ENCODE data around the gene RNF38.
A peak's percentile ranks its signal among the peaks of the same experiment; 100 is the strongest.
"Not testable (repeated sequence)": the region's sequence is repeated elsewhere in the genome, so short reads cannot be mapped to it uniquely, and the experiment has no call there.

Gene RNF38

DNA sequence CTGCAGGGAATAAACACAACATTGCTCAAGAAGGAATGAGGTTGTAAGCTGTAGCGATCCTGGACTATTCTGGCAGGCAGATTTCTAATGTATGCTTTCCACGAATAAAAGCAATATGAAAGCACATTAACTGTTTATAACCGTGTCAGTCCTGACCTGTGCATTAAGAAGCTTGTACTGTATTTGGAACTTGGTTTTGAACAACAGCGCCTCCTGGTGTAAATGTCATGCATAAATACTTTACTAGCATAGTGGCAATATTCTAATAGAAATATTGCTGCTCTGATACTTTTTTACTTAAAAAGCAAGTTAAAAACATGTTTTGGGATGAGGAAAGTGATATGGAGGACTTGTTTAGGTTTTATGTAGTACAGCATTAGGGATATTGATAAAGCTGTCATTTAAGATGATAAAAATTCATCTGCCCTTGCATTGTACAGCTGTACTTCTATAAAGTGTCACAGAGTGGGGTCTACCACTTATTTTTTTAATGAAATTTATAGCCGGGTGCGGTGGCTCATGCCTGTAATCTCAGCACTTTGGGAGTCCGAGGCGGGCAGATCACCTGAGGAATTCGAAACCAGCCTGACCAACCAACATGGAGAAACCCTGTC, 71.2 kb downstream of the RNF38 start:
- peak; percentile 60 for DNase-seq

DNA sequence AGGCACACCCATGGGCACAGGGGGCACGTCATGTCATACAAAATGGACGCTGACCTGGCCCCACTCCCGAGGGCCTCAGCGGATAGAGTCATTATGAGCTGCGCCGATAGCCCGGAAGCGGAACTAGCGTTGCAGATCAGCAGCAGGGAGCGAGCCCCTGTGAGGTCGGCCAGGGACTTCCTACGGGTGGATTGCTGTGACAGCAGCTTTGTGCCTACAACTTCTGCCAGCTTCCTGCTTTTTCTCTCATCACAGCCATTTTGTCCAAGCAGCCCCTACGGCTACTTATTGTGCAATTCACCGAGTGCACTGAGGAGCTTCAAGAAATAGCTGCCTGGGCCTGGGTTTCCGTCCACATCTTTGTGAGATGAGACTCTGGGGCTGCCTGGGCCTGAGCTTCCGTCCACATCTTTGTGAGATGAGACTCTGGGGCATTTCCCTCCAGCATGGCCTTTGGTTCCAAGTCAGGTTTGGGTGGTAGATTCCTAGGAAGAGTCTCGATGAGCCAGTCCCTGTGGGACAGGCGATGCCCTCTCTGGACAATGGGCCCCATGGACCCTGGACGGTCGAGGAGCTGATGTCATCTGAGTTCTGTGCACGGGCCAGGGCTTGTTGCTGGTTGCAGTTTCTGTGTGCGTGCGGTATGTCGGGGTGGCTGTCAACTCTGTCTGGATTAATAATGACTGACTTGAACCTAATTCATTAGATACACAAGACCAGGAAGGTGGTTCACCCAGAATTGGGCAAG, 74.8 kb downstream of the RNF38 start:
- no peak for DNase-seq

DNA sequence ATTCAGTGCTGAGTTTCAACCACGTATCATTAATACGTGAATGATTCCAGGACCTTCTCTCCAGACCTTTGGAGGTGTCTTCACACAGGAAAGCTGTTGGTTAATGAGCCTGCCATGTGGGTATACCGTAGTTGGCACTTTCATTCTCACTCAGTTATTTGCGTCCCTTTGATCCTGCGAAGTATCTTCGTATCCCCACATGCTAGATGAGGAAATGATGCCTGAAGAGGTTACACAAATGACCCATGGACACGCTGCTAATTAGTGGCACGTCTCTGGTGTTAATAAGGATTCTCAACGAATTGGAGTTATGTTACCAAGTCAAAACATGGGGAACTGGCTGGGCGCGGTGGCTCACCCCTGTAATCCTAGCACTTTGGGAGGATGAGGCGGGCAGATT, 76.1 kb downstream of the RNF38 start:
- DNase-seq, result no peak

DNA sequence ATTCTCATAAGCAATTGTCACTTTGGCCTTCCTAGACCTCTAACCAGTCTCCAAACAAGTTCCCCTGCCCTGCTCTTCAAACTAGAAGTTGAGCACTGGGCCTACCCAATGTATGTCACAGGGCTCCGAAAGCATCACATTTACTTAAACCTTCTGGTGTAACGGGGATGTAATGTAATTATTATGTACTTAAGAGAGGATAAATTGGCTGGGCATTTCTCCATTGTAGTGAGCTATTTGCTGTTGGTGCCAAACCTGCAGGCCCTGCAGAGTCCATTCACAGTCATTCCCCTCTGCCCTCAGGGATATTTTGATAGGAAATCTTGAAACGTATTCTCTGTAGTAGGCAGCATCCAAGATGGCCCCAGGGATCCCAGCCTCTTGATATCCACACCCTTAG, 77.6 kb downstream of the RNF38 start:
- DNase-seq, result no peak

DNA sequence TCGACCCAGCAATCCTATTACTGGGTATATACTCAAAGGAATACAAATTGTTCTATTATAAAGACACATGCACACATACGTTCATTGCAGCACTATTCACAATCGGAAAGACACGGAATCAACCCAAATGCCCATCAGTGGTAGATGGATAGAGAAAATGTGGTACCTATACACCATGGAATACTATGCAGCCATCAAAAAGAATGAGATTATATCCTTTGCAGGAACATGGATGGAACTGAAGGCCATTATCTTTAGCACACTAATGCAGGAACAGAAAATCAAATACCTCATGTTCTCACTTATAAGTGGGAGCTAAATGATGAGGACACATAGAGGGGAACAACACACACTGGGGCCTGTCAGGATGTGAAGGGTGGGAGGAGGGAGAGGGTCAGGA, 78.2 kb downstream of the RNF38 start:
- DNase-seq, result not testable (repeated sequence)

DNA sequence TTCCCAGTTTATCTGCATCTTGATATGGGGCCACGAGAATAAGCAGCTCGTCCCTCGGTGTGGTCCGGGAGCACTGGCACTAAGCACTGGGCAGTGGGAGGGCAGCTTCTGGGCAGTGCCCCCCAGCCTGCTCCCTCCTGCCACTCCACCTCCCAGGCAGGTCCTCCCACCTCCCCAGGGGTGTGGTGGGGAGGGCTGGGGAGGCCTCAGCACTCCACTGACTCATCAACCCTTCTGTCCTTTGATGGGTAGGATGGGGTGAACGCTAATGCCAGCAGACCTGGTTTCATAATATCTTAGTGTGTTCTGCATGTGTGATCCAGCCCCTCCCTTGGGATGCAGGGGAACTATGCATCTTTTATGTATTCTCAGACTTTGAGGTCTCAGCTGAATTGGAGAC, 79.6 kb downstream of the RNF38 start:
- DNase-seq, result no peak

DNA sequence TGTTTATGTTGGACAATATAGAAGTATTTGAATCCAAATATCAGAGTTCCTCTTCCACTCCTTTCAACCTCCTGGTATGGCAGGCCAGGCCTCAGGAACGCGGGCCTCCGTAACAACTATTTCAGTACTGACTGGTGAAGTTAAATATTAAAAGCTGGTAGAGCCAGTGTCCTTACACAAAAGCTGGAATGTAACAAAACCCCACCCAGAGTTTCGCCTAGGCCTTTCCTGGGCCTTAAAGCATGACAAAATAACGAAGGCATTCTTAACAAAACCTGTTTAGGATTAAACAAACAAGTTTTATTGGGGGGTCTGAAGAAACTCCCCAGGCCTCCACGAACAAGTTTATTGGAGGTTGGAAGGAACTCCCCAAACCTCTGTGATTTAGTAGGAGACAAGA, 80.3 kb downstream of the RNF38 start:
- DNase-seq, result no peak

DNA sequence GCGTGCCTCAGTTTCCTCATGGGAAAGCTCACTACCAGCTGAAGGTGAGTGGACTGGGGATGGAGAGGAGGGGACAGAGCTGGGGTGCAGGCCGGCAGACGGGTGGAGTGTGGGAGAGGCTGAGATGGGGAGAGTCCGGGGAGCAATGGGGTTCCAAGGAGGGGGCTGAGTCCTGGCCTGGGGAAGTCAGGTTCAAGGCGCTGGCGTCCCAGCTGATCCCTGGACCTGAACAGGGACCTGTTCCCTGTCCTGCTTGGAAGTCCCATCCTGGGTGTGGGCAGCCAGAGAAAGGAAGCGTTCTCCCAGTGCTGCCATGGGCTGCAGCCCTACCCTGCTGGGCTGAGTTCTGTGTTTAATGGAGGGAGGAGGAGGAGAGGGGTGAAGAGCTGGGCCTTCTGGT, 80.9 kb downstream of the RNF38 start:
- DNase-seq, result no peak

DNA sequence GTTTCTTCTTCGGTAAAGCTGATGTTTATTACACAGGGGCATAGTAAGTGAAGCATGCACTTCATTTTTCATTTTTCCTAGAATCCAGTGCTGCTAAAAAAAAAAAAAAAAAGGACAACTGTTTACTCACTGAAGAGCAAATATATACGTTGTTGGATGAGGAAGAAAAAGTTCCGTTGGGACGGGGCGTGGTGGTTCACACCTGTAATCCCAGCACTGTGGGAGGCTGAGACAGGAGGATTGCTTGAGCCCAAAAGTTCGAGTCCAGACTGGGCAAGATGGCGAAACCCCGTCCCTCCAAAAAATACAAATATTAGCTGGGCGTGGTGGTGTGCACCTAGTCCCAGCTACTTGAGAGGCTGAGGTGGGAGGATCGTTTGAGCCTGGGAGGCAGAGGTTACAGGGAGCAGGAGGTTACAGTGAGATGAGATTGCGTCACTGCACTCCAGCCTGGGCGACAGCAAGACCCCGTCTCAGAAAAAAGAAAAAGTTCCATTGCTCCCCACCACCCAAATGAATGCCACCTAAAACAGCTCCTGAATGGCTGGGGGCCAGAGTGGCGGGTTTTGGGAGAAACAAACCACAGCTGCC, 81.8 kb downstream of the RNF38 start:
- no peak for DNase-seq

DNA sequence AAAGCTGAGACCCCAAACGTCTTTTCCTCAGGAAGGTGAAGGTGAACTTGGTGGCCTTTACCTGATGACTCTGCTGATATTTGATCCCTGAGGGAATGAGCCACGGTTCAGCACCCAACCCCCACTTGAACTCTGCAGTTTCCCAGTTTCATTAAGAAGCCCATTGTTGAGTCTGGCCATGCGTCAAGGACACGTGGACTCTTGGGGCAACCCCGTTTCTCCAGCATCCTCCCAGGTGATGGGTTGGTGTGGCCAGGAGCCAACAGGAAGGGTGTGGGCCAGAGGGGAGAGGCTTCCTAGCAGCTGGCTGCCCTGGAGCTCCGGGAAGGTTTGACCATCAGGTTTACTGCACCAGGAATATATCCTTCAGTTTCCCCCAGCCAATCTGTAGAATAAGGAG, 82.3 kb downstream of the RNF38 start:
- peak; percentile 48 for DNase-seq

DNA sequence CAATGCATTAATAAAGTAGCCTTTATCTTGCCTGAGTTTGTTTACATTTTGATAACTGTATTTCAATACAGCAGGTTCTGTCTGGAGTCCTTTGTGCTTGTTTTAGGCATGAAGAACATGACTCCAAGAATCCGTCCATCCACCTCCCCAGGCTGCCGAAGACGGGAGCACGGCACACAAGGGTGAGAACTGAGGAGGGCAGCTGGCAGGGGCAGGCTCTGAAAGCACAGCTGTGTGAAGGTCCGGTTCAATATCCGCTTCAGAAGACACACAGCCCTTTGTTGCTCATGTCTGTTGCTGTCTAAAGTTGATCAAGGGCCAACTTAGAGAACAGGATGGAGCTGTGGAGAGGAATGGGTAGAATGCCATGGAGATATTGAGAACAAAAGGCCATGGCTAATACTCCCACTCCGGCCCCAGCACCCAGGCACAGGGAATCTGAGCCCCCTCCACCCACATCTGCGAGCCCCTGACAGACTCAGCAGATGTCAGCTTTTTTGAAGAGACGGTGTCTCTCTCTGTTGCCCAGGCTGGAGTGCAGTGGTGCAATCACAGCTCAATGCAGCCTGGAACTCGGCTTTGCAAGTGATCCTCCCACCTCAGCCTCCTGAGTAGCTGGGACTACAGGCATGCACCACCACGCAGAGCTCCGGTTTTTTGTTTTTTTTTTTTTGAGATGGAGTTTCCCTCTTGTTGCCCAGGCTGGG, 83.3 kb downstream of the RNF38 start:
- no peak for DNase-seq

DNA sequence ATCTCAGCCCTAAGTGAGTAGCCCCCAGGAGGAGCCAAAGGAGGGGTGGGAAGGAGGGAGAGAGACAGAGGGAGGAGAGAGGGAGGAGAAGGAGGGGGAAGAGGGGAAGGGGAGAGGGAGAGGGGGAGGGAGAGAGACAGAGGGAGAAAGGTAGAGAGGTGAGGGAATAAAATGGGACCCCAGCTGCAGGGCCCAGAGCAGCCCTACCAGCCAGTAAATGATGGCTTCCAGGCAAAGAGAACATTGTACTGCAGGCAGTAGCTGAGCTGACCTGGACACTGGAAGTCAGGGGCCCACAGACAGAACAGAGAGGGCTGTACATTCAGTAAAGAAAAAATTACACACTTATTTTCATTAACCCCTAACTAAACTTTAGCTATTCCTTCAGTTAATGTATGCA, 84.0 kb downstream of the RNF38 start:
- DNase-seq, result no peak

DNA sequence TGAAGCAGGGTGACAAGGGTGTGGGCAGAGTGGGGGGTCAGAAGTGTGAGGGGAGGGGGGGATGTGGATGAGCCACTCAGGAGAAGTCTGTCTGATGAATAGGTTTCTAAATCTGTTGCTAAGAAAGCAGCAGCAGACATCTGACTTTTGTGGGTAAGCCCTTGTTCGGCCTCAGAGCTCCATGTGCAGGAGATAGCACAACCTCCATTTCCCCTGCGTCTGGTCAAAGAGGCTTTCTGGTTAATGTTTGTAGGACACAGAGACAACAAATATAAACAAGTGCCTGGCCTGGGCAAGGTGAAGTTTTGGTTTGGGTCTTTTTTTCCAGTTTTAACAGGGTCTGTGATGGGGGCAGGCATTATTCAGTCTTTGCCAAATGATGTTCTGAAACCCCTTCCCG, 84.8 kb downstream of the RNF38 start:
- DNase-seq, result no peak

DNA sequence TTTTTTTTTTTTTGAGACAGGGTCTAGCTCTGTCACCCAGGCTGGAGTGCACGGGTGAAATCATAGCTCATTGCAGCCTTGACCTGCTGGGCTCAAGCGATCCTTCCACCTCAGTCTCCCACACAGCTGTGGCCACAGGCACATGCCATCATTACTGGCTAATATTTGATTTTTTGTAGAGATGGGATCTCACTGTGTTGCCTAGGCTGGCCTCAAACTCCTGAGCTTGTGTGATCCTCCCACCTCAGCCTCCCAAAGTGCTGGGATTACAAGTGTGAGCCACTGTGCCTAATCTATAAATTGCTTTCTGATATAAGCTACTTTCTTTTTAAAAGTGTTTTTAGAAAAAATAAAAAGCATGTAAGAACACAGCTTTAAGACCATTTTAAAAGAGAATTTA, 85.3 kb downstream of the RNF38 start:
- no peak for DNase-seq

DNA sequence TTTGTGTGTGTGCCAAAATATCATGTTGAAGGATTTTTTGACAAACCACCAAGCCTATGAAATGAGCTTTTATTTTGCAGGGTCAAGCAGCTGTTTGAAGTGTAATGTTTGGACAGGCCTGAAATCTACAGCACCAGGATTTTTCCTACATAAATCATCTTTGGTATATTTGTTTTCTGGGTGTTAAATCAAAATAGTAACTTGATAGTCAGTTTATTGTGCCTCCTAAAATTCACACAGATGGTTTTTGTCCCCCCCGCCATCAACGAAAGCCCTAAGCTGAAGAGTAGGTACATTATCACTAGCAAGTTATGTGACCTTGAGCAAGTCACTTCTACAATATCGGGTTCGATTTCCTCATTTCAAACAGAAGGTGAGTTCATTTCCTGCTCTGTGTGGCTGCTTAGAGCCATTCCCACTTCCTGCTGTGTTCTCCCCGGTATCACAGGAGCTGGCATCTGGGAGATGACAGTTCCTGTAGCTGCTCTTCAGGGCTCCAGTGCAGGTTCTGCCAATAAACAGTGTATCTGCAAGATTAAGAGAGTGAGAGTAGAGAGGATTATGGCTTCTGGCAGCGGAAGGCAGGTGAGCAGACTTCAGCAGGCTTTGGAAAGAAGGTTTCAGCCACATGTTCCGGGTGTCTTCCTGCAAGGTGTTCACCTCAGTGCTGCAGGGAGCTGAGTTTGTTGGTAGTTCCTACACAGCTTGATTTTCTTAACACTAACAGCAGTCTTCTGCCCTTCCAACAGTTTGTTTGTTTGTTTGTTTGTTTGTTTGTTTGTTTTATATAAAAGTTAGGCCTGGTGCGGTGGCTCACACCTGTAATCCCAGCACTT, 93.4 kb downstream of the RNF38 start:
- no peak for DNase-seq

DNA sequence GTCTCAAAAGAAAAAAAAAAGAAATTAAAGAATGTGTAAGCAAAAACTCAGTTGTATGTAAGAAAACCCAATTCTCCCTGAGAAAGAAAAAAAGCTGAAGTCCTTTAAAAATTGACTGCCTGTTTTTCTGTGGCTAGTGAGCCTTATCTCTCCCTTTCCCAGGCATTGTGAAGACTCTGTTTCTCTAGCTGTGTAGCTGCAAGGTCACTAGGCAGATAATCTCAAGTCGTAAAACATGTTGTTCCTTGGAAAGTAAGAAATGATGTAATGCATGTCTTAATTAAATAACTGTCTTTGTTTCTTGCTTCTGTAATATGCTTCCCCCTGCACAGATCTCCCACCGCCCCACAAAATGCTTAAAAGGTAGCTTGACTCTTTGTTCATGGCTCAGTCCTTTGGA, 95.7 kb downstream of the RNF38 start:
- not testable (repeated sequence) for DNase-seq

DNA sequence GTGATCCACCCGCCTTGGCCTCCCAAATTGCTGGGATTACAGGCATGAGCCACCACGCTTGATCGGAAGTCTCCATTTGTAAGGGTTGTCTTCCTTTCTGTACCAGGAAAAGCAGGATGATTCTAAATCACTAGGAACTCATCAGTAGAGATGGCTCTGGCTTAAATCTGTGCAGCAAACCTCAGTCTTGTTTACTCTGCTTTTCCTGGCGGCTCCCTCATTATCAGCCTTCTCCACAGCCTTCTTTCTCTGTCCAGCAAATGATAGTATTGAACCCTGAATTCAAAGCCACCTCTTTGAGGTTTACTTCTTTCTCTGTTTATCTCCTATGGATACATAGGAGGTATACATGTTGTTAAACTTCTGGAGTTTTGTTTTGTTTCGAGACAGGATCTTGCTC, 98.8 kb downstream of the RNF38 start:
- DNase-seq, result no peak

DNA sequence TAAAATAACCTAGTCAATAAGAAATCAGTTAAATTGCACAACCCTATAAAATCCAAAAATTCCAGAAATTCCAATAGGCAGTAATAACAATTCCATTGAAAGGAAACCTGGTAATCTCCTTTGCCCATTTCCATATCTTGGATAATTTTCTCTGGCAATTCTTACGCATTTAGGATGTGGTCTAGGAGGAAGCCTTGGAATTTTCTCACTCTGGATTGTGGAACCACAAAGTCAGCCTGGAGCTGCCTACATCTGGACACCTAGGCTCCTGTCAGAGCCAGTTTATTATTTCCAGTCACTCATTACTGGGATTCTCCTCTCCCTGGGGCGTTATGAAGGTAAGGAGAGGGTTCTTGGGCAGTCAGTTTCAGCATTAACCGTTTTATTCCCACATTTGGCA, 101.5 kb downstream of the RNF38 start:
- DNase-seq, result no peak

DNA sequence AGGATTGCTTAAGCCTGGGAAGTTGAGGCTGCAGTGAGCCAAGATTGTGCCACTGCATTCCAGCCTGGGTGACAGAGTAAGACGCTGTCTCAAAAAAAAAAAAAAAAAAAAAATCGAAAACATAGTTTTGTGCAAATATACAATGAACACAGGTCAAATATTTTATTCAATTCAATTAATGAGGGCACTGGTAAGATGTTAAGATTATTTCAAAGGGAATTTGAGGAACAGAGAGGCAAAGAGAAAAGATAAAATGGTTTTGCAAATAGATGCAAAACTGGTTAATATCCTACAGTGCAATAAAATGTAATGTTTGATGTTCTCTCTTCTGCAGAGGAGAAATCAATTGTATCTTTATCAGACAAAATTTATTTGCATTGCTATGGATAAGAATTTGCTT, 102.3 kb downstream of the RNF38 start:
- no peak for DNase-seq

DNA sequence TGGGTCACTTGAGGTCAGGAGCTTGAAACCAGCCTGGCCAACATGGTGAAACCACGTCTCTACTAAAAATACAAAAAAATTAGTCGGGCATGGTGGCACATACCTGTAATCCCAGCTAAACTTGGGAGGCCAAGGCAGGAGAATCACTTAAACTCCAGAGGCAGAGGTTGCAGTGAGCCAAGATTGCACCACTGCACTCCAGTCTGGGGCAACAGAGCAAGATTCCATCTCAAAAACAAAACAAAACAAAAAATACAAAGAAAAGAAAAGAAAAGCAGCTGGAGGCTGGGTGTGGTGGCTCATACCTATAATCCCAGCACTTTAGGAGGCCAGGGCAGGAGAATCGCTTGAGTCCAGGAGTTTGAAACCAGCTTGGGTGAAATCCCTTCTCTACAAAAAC, 105.1 kb downstream of the RNF38 start:
- DNase-seq, result not testable (repeated sequence)

DNA sequence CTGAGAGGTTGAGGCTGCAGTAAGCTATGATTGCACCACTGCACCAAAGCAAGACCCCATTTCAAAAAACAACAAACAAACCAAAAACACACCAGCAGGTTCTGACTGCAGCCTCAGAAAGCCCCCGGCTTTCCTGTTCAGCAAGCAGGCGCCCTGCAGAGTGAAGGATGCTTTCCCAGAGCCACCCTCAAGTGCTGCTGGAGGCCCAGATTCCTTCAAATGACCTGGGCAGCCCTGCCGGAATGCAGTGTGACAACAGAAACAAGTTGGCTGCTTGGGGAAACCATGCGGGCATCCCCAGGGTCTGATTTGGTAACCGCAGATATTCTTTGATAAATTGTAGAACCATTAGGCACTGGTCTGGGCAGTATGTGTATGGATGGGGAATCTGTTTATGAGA, 106.2 kb downstream of the RNF38 start:
- DNase-seq, result no peak

DNA sequence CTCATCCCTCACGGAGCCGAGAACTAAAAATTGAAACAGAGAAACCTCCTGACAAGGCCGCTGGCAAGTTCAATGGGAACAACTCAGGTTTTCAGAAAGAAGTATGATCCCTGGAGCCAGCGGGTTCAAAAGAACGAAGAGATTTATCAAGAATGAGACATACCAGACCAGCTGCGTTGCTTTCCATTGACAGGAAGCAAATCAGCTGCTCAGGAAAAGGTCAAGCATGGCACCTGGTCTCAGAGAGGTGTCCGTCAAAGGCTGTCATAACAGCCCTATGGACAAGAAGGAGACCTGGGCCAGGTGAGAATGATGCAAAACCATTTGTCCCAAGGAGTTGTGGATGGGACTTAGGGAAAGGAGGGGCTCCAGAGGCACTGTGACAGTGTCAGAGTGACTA, 106.9 kb downstream of the RNF38 start:
- DNase-seq, result no peak

DNA sequence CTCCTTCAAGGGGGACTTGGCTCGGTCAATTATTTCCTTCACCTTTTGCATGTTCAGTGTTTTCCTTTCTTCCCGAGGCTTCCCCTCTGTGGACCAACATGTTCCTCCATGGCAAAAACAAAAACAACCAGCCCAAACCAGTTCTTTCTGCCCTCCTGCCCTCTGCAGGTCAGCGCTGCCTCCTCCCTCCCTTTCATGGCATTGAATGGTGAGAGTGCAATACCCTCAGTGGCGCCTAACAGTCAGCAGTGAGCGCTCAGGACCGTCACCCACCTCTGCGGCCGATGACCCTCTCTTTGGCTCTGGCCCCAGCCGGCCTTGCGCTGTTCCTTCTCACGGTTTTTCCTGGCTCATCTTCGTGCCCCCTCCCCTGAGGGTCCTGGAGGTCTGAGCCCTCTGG, 107.4 kb downstream of the RNF38 start:
- DNase-seq, result no peak

Data from NCI-H1105 (cell line).